Esophagus muscularis mucosa (tissue), 4 donors: ENCODE measurements around the gene NR3C2. TPM values are rescaled to one million over a fixed set of nuclear protein-coding genes. Genes with fewer than 3 reads are reported as not detected.

Experiments used
- DNase-seq: peaks from one replicate; pipeline ENCODE4 v3.0.0-alpha.2; 2017; ENCODE audit errors: extremely low spot score
- H3K27ac ChIP-seq, 4 donors: fragments of 200-600 bp; sonication (generic); replicated peaks in 1 of 4; 1 replicate in 3 of 4; 2 replicates in 1 of 4; pipeline ENCODE4 v1.5.1; 2016 to 2019; ENCODE audit warnings: mild to moderate bottlenecking in 1 of 4
- H3K27me3 ChIP-seq, 4 donors: fragments of 200-600 bp; sonication (generic); one replicate each; pipeline versions ENCODE4 v1.5.1 to v1.6.0; 2016 to 2019
- H3K36me3 ChIP-seq, 4 donors: fragments of 200-600 bp; sonication (generic); one replicate each; pipeline ENCODE4 v1.5.1; 2016 to 2019
- H3K4me1 ChIP-seq, 4 donors: fragments of 200-600 bp; sonication (generic); one replicate each; pipeline ENCODE4 v1.5.1; 2016 to 2019
- H3K4me3 ChIP-seq, 4 donors: fragments of 200-600 bp; sonication (generic); 1 replicate in 2 of 4; 2 replicates in 2 of 4; pipeline ENCODE4 v1.5.1; 2016 to 2019; ENCODE audit warnings: mild to moderate bottlenecking in 4 of 4, moderate library complexity in 1 of 4
- H3K9me3 ChIP-seq, 4 donors: fragments of 200-600 bp; sonication (generic); 1 replicate in 3 of 4; 2 replicates in 1 of 4; pipeline ENCODE4 v1.5.1; 2016 to 2019
- CTCF ChIP-seq, 3 experiments: fragments of 200-600 bp in 2 of 3; fragments of 450-650 bp in 1 of 3; sonication (generic) in 2 of 3; IDR thresholded peaks; one replicate each; pipeline ENCODE4 v1.5.1; 2017 to 2019; ENCODE audit warnings: antibody characterized with exemption in 3 of 3, mild to moderate bottlenecking in 2 of 3, moderate library complexity in 1 of 3
- EP300 ChIP-seq: sonication (generic); formaldehyde crosslinking; IDR thresholded peaks from one replicate; pipeline ENCODE4 v1.6.1; 2017; ENCODE audit warnings: antibody characterized with exemption
- POLR2A ChIP-seq: fragments of 450-650 bp; IDR thresholded peaks from one replicate; pipeline ENCODE4 v1.6.1; 2017; ENCODE audit warnings: antibody characterized with exemption, moderate library complexity, mild to moderate bottlenecking, low read depth
- POLR2AphosphoS5 ChIP-seq, 2 donors: sonication (generic); formaldehyde crosslinking; IDR thresholded peaks; one replicate each; pipeline ENCODE4 v1.6.1; 2017; ENCODE audit warnings: antibody characterized with exemption in 2 of 2
- WGBS: methylation state at CpG from one replicate; pipeline ENCODE4 v1.1.5; 2018; 5-methylcytosine and 5-hydroxymethylcytosine counted together
- intact Hi-C: fragments of 100-400 bp; cut with DNase I; formaldehyde crosslinking; loops from one replicate; pipeline ENCODE4 v1.15.1; 2023
- total RNA-seq, 4 donors: library from RNA; depleted of rRNA; stranded (reverse); fragments of >200 nt; gene quantifications; one replicate each; pipeline versions ENCODE4 v1.1.0 to v1.2.1, GENCODE V29; 2016

Gene NR3C2
- total RNA-seq, 4 donors from 2014 or later, result 10.0 to 14.6 (median 12.1) TPM

- Histone ChIP-seq H3K27ac (no peak overlapping the region), H3K27me3 (no peaks in the 10 kb centered on the region), H3K36me3 (no peaks in the 10 kb centered on the region), H3K4me3 (no peak overlapping the region), H3K4me1 (peaks cover 0 to 17% (median 9%) of the 10 kb centered on the region in 4 donors), H3K9me3 (no peaks in the 10 kb centered on the region)
- DNase-seq, result no peak
- intact Hi-C loops, result no loop called here
- TF ChIP-seq POLR2A (no peak), POLR2AphosphoS5 (IDR thresholded peaks at IDR 0.05) (no peak), CTCF (IDR thresholded peaks at IDR 0.05) (no peak)
- 74% methylated on average over 1 of the region's 1 CpG for WGBS
Measured at GRCh38 chr4:148255344-148255720, 186.9 kb downstream of the NR3C2 start.

GRCh38 chr4:148254621-148255343 lies 187.4 kb downstream of the NR3C2 start:
- TF ChIP-seq POLR2AphosphoS5 (IDR thresholded peaks at IDR 0.05) (no peak), POLR2A (no peak), CTCF (IDR thresholded peaks at IDR 0.05) (no peak), EP300 (no peak)
- WGBS, result 96% methylated on average over 1 of the region's 1 CpG
- intact Hi-C loops, result no loop called here
- Histone ChIP-seq H3K4me3 (no peak overlapping the region), H3K36me3 (no peaks in the 10 kb centered on the region), H3K27ac (no peak overlapping the region), H3K27me3 (no peaks in the 10 kb centered on the region), H3K9me3 (no peaks in the 10 kb centered on the region), H3K4me1 (peaks cover 0 to 17% (median 9%) of the 10 kb centered on the region in 4 donors)
- no peak for DNase-seq

DNA sequence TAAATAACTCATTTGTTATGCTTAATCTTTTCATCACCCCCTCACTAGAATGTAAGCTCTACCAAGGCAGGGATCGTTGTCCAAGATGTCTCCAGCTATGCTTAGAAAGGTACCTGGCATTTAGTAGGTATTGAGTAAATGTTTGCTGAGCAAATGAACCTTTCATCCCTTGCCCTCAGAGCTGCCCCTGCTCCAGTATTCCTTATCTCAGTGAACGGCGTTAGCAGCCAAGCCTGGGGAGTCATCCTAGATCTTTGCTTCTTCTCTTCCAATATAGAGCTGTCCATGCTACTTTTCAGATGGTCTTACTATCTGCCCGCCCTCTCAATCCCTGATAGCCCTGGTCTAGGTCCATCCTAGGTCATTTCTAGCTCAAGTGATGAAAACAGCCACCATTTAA lies 188.4 kb downstream of the NR3C2 start:
- Histone ChIP-seq H3K4me1 (peaks cover 0 to 17% (median 9%) of the 10 kb centered on the region in 4 donors), H3K9me3 (no peaks in the 10 kb centered on the region), H3K36me3 (no peaks in the 10 kb centered on the region), H3K27me3 (no peaks in the 10 kb centered on the region), H3K27ac (no peak overlapping the region), H3K4me3 (no peak overlapping the region)
- intact Hi-C loops, result no loop called here
- 93% methylated on average over 4 of the region's 4 CpGs for WGBS
- TF ChIP-seq CTCF (IDR thresholded peaks at IDR 0.05) (no peak), POLR2AphosphoS5 (IDR thresholded peaks at IDR 0.05) (no peak), EP300 (no peak), POLR2A (no peak)
- DNase-seq, result no peak

- H3K36me3 ChIP-seq, result no peaks in the 10 kb centered on the region
- 78% methylated on average over 4 of the region's 4 CpGs for WGBS
- H3K27me3 ChIP-seq, result no peaks in the 10 kb centered on the region
- no peak for DNase-seq
- intact Hi-C loops, result no loop called here
- H3K27ac ChIP-seq, result no peak overlapping the region
- H3K4me1 ChIP-seq, result peaks cover 4 to 11% (median 6%) of the 10 kb centered on the region in 4 donors
- no peak overlapping the region for H3K4me3 ChIP-seq
- H3K9me3 ChIP-seq, result no peaks in the 10 kb centered on the region
- TF ChIP-seq POLR2AphosphoS5 (IDR thresholded peaks at IDR 0.05) (no peak), POLR2A (no peak), CTCF (IDR thresholded peaks at IDR 0.05) (no peak), EP300 (no peak)
Measured at GRCh38 chr4:148248824-148249223, 193.4 kb downstream of the NR3C2 start.

GRCh38 chr4:148245015-148245414 lies 197.2 kb downstream of the NR3C2 start:
- Histone ChIP-seq H3K9me3 (no peaks in the 10 kb centered on the region), H3K4me1 (peaks cover 0 to 7% (median 4%) of the 10 kb centered on the region in 4 donors), H3K36me3 (no peaks in the 10 kb centered on the region), H3K27me3 (no peaks in the 10 kb centered on the region), H3K27ac (no peak overlapping the region), H3K4me3 (no peak overlapping the region)
- DNase-seq, result no peak
- TF ChIP-seq POLR2A, result no peak
- no peak for TF ChIP-seq CTCF (IDR thresholded peaks at IDR 0.05)
- TF ChIP-seq EP300, result no peak
- no peak for TF ChIP-seq POLR2AphosphoS5 (IDR thresholded peaks at IDR 0.05)
- 58% methylated on average over 3 of the region's 3 CpGs for WGBS
- intact Hi-C loops, result no loop called here
